NCI-H128 (cell line): ENCODE measurements around the gene ENC1.

Experiments
- DNase-seq: peaks from one replicate; lab custom pipeline; 2025; ENCODE audit not compliant: unreplicated experiment; lab: John Stamatoyannopoulos, UW

Gene ENC1

DNA sequence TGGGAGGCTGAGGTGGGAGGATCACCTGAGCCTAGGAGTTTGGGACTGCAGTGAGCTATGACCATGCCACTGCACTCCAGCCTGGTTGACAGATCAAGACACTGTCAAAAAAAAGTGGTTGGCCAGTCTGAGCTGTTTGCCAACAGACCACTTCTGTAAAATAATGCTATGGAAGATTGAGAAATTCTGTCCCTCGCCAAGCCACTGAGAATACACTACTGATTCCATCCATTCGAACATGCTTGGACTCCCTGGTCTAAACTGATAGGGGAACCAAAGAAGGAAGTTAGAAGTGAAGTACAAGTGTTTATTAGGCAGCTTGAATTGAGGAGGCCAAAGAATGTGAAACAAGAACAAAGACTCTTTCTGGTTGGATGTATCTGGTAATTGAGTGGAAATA is 27.2 kb downstream of the ENC1 start:
- no peak for DNase-seq

DNA sequence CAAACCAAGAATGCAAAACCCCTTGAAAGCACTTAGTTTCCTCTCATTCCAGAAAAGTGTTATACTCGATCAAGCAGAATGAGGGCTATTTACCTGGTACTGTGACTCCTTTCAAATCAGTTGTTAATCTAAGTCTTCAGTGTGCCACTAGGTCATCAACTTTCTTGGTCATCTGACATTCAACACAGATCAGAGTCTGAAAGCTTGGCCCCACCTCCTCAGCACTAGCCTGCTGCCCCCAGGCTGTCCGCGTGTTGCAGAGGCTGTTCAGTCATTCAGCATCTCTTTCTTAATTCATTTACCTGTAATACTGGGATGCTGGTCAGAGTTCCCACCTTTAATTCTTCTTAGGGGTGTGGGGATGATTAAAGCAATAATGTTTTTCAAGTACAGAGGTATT is 28.5 kb downstream of the ENC1 start:
- no peak for DNase-seq

- DNase-seq, result no peak
Measured at GRCh38 chr5:74608736-74609601, 31.6 kb downstream of the ENC1 start.

DNA sequence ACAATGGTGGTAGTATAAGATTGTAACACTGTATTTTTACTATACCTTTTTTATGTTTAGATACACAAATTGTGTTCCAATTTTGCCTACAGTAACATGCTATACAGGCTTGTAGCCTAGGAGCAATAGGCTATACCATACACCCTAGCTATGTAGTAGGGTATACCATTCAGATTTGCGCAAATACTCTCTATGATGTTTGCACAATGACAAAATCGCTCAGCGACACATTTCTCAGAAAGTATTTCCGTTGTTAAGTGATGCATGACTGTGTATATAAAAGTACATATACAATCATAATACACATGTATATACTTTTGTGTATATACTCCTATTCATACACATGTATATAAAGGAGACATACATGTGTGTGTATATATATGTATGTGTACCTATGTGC is 34.8 kb downstream of the ENC1 start:
- DNase-seq, result no peak

GRCh38 chr5:74603376-74603775 is 37.2 kb downstream of the ENC1 start:
- no peak for DNase-seq

- DNase-seq, result no peak
Measured at GRCh38 chr5:74599148-74599547, 41.4 kb downstream of the ENC1 start.

GRCh38 chr5:74598731-74599130 is 41.8 kb downstream of the ENC1 start:
- DNase-seq, result no peak

GRCh38 chr5:74596927-74597326 is 43.6 kb downstream of the ENC1 start:
- no peak for DNase-seq

- no peak for DNase-seq
Measured at GRCh38 chr5:74595143-74595925, 45.2 kb downstream of the ENC1 start.

GRCh38 chr5:74594137-74595040 is 46.1 kb downstream of the ENC1 start:
- no peak for DNase-seq

GRCh38 chr5:74589204-74590056 is 51.1 kb downstream of the ENC1 start:
- no peak for DNase-seq

DNA sequence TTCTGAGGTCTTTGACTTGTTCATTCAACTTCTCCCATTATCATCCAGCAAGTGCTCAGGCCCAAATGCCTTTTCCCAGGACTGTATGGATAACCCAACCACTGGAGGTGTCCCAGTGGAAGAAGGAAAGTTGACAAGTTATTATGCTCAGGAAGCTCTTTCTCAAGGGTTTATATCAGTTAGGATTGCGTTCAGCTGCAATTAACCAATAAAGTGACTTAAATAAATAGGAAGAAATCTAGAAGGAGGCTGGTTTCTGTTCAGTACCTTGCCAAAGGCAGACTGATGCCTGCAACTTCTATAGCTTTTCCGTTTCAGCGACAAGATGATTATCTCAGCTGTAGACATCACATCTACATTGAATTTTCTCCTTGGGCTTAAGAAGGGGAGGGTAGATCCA is 52.1 kb downstream of the ENC1 start:
- no peak for DNase-seq

GRCh38 chr5:74587890-74588289 is 52.6 kb downstream of the ENC1 start:
- no peak for DNase-seq

DNA sequence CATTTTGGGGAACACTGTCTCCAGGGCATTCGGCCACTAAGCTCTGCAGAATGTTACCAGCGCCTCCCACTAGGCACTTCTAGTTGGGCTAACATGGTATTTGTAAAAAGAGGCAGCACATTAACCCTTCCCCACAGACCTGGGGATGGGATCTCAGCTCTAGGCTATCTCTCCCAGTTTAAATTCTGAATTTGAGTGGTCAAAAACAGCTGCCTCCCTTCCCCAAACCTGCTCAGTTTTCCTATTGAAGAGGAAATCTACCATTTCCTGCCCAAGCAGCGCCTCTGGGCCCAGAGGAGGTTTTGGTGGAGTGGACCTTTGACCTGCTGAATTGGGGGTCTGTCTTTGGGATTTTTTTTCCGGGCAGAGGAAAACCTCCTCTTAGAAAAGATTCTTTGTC is 53.2 kb downstream of the ENC1 start:
- DNase-seq, result no peak

DNA sequence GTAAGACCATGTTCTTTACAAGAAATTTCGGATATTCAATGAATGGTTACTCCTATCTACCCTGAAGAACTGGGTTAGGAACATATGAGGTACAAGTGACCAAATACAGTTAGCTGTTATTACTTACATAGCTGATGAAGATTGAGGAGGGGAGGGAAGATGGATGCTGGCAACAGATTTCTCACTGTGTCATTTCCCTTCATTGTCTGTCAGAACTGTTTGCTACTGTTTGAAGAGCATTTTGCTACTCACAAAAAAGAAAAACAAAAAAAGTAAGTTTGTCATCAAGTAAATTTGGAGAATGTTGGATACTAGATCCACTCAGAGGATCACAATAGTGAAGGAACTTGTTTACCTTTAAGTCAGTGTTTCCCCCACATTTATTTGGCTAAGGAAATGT is 53.7 kb downstream of the ENC1 start:
- DNase-seq, result no peak

- DNase-seq, result no peak
Measured at GRCh38 chr5:74582853-74583252, 57.7 kb downstream of the ENC1 start.

DNA sequence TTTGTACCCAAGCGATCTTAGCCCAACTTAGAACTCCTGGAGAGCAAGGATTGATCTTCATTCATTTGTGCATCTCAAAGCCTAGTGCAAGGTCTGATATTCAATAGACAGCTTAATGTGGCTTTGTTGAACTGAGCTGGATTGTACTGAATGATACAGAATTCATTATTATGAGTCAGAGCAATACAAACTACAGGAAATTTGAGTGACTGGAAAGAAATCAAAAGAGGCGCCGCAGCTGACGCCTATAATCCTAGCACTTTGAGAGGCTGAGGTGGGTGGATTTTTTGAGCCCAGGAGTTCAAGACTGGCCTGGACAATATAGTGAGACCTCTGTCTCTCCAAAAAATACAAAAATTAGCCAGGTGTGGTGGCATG is 58.6 kb downstream of the ENC1 start:
- no peak for DNase-seq

- DNase-seq, result no peak
Measured at GRCh38 chr5:74580729-74581109, 59.8 kb downstream of the ENC1 start.

DNA sequence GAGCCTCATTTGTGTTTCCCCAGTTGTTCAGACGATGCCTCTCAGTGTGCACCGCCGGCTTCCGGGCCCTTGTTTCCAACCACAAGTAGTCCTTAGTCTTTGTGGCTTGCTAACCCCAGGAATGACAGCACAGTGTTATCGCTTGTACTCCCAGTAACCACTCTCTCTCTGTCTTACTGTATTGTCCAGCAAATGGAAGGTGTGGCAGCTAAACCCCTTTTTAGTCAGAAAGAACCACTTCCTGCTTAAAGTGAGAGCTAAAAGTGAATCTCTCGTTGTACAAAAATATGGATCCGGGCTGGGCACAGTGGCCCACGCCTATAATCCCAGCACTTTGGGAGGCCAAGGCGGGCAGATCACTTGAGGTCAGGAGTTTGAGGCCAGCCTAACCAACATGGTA is 61.3 kb downstream of the ENC1 start:
- no peak for DNase-seq

DNA sequence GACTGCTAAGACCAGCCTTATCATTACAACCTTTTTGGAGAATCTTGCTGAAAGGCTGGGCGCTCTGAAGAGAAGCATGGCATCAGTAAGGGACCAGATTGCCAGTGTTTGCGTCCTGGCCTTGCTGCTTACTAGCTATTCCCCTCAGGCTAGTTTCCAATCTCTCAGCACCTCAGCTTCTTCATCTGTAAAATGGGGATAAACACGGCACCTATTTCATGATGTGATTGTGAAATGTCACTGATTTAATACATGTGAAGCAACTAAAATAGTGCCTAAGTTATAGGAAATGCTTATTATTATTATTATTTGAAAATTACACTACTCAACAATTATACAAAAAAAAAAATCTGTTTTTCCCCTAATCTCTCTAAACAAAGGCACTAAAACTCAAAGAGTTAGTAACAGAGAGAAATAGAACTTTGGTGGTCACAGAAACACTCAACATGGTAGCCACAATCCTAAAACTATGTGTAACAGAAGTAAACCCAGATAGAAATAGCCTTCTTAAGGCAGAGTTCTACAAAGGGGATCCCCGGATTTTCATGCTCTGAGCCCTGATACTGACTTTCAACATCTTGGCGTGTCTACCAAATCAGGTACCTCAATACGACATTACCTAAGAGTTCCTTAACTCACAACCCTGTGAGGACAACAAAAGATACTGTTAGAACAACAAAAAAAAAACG is 62.0 kb downstream of the ENC1 start:
- DNase-seq, result no peak
